Activated CD4-positive, alpha-beta memory T cell treated with anti-CD3 and anti-CD28 coated beads, Interleukin-2, amount 10 ng/mL, durations not matched to agents 7 days and 5 days (primary cell): ENCODE data around the gene TBC1D30. TPM values are rescaled to one million over a fixed set of nuclear protein-coding genes. Genes with fewer than 3 reads are reported as not detected.

ENCODE experiments used
- total RNA-seq, 2 experiments: library from RNA; stranded (reverse); gene quantifications; one replicate each; pipeline ENCODE4 v1.2.3, GENCODE V29; 2021

The TBC1D30 gene
- total RNA-seq, 2 experiments from 2014 or later: 0.13 TPM; not detected in 1

Other genes starting within 250 kb of the TBC1D30 start
- 10 to 100 TPM; 81.3 to 83.7 TPM for gene RASSF3, start 214.2 kb upstream of the TBC1D30 start, total RNA-seq
- gene GNS, start 65.2 kb upstream of the TBC1D30 start, total RNA-seq: 10 to 100 TPM; 39.0 to 40.1 TPM